Measurements from ENCODE around the gene MAPK6. TPM values are rescaled to one million over a fixed set of nuclear protein-coding genes. Genes with fewer than 3 reads are reported as not detected.
A peak's percentile ranks its signal among the peaks of the same experiment; 100 is the strongest.

MAPK6 gene
- total and polyA plus RNA-seq, 8 donors, result 24.6 to 35.8 (median 26.4) TPM

GRCh38 chr15:51971375-51972133 lies 47.5 kb upstream of the MAPK6 start, which contains the start of gene LEO1:
LEO1 (minus strand) TSS chr15:51971778; CDS start chr15:51971745, 33 bp downstream.
- no peaks in the 10 kb centered on the region for H3K27me3 ChIP-seq
- ATAC-seq, result peak; percentile 97
- H3K27ac ChIP-seq, result peak within 1 kb of the TSS; percentile 88
- H3K4me1 ChIP-seq, result peaks cover 11 to 25% of the 10 kb centered on the region in 2 donors
- H3K9me3 ChIP-seq, result peaks cover 0 to 16% of the 10 kb centered on the region in 2 donors
- peak; percentile 93 to 97 (median 93) for DNase-seq
- peak in 1 of 2 donors; percentile 25 for TF ChIP-seq CTCF (IDR thresholded peaks at IDR 0.05)
- peak within 1 kb of the TSS; percentile 73 to 98 for H3K4me3 ChIP-seq
- intact Hi-C loops (cut with DNase I), result no loop called here
- H3K36me3 ChIP-seq, result no peaks in the 10 kb centered on the region

GRCh38 chr15:51973220-51973619 lies 45.8 kb upstream of the MAPK6 start:
- intact Hi-C loops (cut with DNase I), result no loop called here

GRCh38 chr15:51973775-51974174 lies 45.2 kb upstream of the MAPK6 start:
- H3K4me1 ChIP-seq, result peaks cover 11 to 25% of the 10 kb centered on the region in 2 donors
- H3K9me3 ChIP-seq, result no peaks in the 10 kb centered on the region
- no peak overlapping the region for H3K4me3 ChIP-seq
- no peak for ATAC-seq
- intact Hi-C loops (cut with DNase I), result no loop called here
- H3K27me3 ChIP-seq, result no peaks in the 10 kb centered on the region
- DNase-seq, result no peak
- H3K27ac ChIP-seq, result no peak overlapping the region
- no peaks in the 10 kb centered on the region for H3K36me3 ChIP-seq
- no peak for TF ChIP-seq CTCF (IDR thresholded peaks at IDR 0.05)

More at GRCh38 chr15:51973220-51973619, 45.8 kb upstream of the MAPK6 start:
- ATAC-seq (no peak), DNase-seq (no peak)
- no peak overlapping the region for H3K27ac ChIP-seq
- H3K9me3 ChIP-seq, result peaks cover 0 to under 1% of the 10 kb centered on the region in 2 donors
- no peak for TF ChIP-seq CTCF (IDR thresholded peaks at IDR 0.05)
- peaks cover 11 to 25% of the 10 kb centered on the region in 2 donors for H3K4me1 ChIP-seq
- no peaks in the 10 kb centered on the region for H3K27me3 ChIP-seq
- H3K4me3 ChIP-seq, result no peak overlapping the region
- H3K36me3 ChIP-seq, result no peaks in the 10 kb centered on the region

GRCh38 chr15:51982013-51982769 lies 36.8 kb upstream of the MAPK6 start:
- no peaks in the 10 kb centered on the region for H3K36me3 ChIP-seq
- intact Hi-C loops (cut with DNase I), result loop anchor here in 1 of 2 donors (5.0 kb wide), 1 partner anchor 160 kb away; no protein-coding TSS in a partner anchor
- H3K4me1 ChIP-seq, result peaks cover 0 to 18% of the 10 kb centered on the region in 2 donors
- H3K27me3 ChIP-seq, result no peaks in the 10 kb centered on the region
- ATAC-seq, result peak; percentile 91
- peak overlapping the region; percentile 21 to 41 for H3K27ac ChIP-seq
- TF ChIP-seq CTCF (IDR thresholded peaks at IDR 0.05), result peak; percentile 38 to 49
- DNase-seq, result peak in 2 of 4 donors; percentile 29 to 56
- peak overlapping the region in 1 of 2 donors; percentile 11 for H3K4me3 ChIP-seq
- H3K9me3 ChIP-seq, result no peaks in the 10 kb centered on the region

- Histone ChIP-seq H3K36me3 (no peaks in the 10 kb centered on the region), H3K4me3 (no peak overlapping the region), H3K27me3 (no peaks in the 10 kb centered on the region), H3K9me3 (no peaks in the 10 kb centered on the region), H3K4me1 (peaks cover 0 to 18% of the 10 kb centered on the region in 2 donors), H3K27ac (no peak overlapping the region)
- ATAC-seq (no peak), DNase-seq (no peak)
- no peak for TF ChIP-seq CTCF (IDR thresholded peaks at IDR 0.05)
- intact Hi-C loops (cut with DNase I), result loop anchor here in 1 of 2 donors (5.0 kb wide), 1 partner anchor 160 kb away; no protein-coding TSS in a partner anchor
Measured at GRCh38 chr15:51982770-51983103, 36.3 kb upstream of the MAPK6 start.

Data from left lung (tissue), 10 donors.